IPS-18c (cell line): ENCODE results near the gene CAPZB.

ENCODE experiments used
- H3K4me3 ChIP-seq: 2 replicates; pipeline ENCODE4 v1.7.0; 2013; ENCODE audit warnings: low read depth, mild to moderate bottlenecking, low read length, moderate library complexity; ENCODE audit not compliant: insufficient read depth
- H3K9me3 ChIP-seq: one replicate; pipeline ENCODE4 v1.6.1; 2013; ENCODE audit warnings: mild to moderate bottlenecking, low read length, moderate library complexity; ENCODE audit not compliant: control insufficient read depth, insufficient read depth

CAPZB gene

DNA sequence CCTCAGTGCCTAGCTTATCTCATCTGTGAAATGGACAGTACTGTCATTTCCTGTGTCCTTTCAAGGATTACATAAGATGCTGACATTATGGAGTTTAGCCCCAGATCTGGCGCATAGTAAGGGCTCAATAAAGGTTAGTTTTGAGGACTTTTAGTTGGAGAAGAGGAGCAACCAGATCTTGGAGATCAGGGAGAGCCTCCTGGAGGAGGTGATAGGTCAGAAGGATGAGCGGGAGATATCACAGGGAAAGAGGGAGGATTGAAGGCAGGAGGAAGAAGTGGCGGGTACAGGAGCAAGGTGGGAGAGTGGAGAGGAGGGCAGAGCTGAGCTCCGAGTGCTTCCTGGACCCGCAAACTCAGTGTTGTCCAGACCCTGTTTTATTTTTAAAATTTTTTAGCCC is 155.7 kb downstream of the CAPZB start:
- Histone ChIP-seq H3K9me3 (no peaks in the 10 kb centered on the region), H3K4me3 (no peak overlapping the region)

- H3K4me3 ChIP-seq, result no peak overlapping the region
- H3K9me3 ChIP-seq, result no peaks in the 10 kb centered on the region
Observed at GRCh38 chr1:19329188-19329587, 156.2 kb downstream of the CAPZB start.

GRCh38 chr1:19328486-19328885 is 156.9 kb downstream of the CAPZB start:
- Histone ChIP-seq H3K4me3 (no peak overlapping the region), H3K9me3 (no peaks in the 10 kb centered on the region)

DNA sequence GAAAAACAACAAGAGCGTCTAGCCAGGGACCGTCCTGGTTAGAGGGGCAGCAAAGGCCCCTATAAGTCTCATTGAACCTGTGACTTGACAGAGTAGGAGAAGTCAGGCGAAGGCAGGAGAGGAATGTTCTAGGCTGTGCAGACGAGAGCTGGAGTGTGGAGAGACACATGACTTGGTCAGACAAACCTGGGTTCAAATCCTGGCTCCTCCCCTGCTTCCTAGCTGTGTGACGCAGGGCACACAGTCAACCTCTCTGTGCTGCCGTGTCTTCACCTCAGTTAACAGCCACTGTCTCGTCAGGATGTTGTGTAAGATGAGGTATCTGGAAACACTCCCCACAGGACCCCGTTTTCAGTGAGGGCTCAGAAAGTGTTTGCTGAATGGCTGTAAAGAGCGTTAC is 157.6 kb downstream of the CAPZB start:
- Histone ChIP-seq H3K9me3 (no peaks in the 10 kb centered on the region), H3K4me3 (no peak overlapping the region)

DNA sequence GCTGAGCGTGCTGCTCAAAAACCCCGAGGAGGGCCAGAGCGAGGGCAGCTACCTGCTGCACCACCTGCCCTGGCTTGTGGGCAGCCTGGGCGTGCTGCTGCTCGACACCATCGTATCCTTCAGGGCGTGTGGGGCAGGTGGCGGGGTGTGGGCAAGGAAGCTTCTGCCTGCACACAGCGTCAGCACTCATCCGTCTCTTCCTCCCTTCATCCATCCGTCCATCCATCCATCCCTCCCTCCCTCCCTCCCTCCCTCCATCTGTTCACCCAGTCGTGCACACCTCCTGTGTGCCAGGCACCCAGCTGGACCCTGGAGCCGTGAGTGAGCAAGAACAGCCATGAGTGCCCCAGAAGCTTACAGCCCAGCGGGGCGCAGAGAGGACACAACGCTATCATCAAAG is 158.0 kb downstream of the CAPZB start:
- H3K9me3 ChIP-seq, result no peaks in the 10 kb centered on the region
- no peak overlapping the region for H3K4me3 ChIP-seq

- H3K4me3 ChIP-seq, result no peak overlapping the region
- no peaks in the 10 kb centered on the region for H3K9me3 ChIP-seq
Observed at GRCh38 chr1:19326748-19327065, 158.6 kb downstream of the CAPZB start.

- Histone ChIP-seq H3K4me3 (no peak overlapping the region), H3K9me3 (no peaks in the 10 kb centered on the region)
Observed at GRCh38 chr1:19325958-19326747, 159.2 kb downstream of the CAPZB start.

DNA sequence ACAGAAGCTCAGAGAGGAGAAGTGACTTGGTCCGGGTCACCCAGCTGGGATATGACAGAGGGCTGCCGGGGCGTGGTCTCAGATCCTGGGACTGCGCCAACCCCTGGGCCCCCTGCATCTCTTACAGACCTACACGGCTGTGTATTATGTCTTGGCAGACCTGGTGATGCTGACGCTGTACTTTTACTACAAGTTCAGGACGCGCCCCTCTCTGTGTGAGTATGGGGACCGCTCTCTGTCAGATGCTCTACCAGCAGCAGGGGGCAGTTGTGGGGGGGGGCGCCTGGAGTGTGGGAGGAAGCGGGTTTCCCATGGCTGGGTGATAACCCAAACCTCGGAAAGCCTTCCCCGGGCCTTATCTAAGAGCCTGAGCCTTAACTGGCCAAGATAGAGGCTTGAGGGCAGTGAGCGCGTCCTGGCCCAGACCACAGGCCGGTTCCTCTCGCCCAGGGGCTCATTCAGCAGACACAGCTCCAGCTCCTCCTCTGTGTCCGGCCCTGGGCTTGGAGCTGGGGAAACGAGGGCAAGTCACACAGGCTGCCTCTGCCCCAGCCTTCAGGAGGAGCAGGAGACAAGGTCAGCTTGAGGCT is 159.9 kb downstream of the CAPZB start:
- Histone ChIP-seq H3K9me3 (no peaks in the 10 kb centered on the region), H3K4me3 (no peak overlapping the region)

- Histone ChIP-seq H3K9me3 (no peaks in the 10 kb centered on the region), H3K4me3 (no peak overlapping the region)
Observed at GRCh38 chr1:19324665-19324990, 160.7 kb downstream of the CAPZB start.

- Histone ChIP-seq H3K4me3 (no peak overlapping the region), H3K9me3 (no peaks in the 10 kb centered on the region)
Observed at GRCh38 chr1:19323987-19324664, 161.2 kb downstream of the CAPZB start.

GRCh38 chr1:19322481-19322880 is 162.9 kb downstream of the CAPZB start:
- Histone ChIP-seq H3K4me3 (no peak overlapping the region), H3K9me3 (no peaks in the 10 kb centered on the region)

DNA sequence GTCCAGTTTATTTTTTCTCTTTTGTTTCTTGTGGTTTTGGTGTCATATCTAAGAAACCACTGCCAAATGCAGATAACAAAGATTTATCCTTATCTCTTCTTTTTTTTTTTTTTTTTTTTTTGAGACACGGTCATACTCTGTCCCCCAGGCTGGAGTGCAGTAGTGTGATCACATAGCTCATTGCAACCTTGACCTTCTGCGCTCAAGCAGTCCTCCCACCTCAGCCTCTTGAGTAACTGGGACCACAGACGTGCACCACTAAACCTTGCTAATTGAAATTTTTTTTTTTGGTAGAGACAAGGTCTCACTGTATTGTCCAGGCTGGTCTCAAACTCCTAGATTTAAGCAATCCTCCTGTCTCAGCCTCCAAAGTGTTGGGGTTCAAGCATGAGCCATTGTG is 164.3 kb downstream of the CAPZB start:
- Histone ChIP-seq H3K9me3 (no peaks in the 10 kb centered on the region), H3K4me3 (no peak overlapping the region)

- Histone ChIP-seq H3K4me3 (no peak overlapping the region), H3K9me3 (no peaks in the 10 kb centered on the region)
Observed at GRCh38 chr1:19319196-19319595, 166.1 kb downstream of the CAPZB start.

DNA sequence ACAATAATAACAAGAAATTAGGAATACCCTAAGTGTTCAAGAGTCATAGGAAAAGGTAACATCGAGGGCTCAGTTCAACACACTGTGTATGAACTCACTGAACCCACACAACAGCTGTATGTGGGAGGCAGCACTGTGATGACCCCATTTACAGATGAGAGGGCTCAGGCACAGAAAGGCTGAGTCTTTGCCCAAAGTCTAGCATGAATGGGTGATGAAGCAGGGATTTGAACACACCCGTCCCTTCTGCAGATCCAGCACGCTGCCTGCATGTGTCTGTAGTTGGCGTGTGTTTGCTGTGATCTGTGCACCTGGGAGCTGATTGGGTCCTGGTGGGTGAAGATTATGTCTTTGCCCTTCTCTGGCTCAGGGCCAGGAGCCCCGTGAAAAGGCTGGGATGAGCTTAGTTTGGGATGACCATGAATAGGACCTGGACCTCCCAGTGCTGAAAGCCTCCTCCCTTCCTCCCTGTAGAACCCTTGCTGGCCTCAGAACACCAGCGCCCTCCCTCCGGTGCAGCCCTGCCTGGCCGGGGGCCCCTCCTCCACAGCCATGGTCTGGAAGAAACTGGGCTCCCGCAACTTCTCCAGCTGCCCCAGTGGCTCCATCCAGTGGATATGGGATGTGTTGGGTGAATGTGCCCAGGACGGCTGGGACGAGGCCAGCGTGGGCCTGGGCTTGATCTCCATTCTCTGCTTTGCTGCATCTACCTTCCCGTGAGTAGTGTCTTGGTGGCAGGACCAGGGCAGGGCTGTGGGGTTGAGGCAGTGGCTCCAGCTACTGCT is 168.0 kb downstream of the CAPZB start:
- no peak overlapping the region for H3K4me3 ChIP-seq

GRCh38 chr1:19315378-19316198 is 169.8 kb downstream of the CAPZB start:
- no peak overlapping the region for H3K4me3 ChIP-seq
- H3K9me3 ChIP-seq, result no peaks in the 10 kb centered on the region

More for the DNA sequence above, 168.0 kb downstream of the CAPZB start:
- no peaks in the 10 kb centered on the region for H3K9me3 ChIP-seq

DNA sequence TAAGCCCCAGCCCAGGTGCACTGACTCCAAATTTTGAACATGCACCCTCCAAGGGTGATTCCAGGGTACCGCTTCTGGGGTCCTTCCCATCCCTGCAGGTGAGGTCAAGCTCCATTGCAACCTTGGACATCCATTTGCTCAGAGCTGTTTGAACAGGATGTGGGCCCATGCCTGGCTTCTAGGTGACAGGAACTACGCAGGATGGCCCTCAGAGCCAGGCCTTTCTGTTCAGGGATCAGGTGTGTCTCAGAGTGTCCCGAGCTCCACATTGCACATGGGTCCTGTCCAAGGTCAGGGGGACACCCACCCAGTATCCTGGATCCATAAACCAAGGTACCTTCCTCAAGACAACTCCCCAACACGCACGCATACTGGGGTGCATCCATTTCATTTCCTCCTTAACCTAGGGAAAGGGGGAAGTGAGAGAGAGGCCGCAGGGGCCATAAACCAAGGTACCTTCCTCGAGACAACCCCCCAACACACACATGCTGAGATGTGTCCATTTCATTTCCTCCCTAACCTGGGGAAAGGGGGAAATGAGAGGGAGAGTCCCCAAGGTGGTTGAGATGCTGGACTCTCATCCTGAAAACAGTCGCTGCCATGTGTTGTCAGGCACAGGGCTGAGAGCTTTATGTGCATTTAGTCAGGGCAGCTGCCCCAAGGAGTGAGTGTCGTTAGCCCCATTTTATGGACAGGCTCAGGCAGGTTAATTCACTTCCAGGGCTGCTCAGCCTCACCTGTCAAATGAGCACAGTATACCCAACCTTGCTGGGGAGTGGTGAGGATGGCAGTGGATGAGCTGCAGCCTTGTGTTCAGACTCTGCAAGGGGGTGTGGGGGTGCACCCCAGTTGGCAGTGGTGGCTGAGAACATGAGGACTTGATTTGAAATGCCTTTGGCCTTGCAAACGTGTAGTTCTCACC is 171.1 kb downstream of the CAPZB start:
- H3K9me3 ChIP-seq, result no peaks in the 10 kb centered on the region
- no peak overlapping the region for H3K4me3 ChIP-seq
